HG03103 (cell line): ENCODE measurements around the gene SH3TC1.

ENCODE experiments used
- ATAC-seq: cut with Tn5 transposase; IDR thresholded peaks from one replicate; pipeline ENCODE4 v1.9.1; 2021; ENCODE audit warnings: low read depth; ENCODE audit not compliant: unreplicated experiment

Gene SH3TC1

GRCh38 chr4:8211737-8212581 lies 12.9 kb downstream of the SH3TC1 start:
- no peak for ATAC-seq

GRCh38 chr4:8212622-8213021 lies 13.5 kb downstream of the SH3TC1 start:
- ATAC-seq, result no peak

- no peak for ATAC-seq
These were observed 14.0 kb downstream of the SH3TC1 start for GRCh38 chr4:8213121-8213520.

- ATAC-seq, result no peak
These were observed 15.0 kb downstream of the SH3TC1 start for GRCh38 chr4:8214136-8214535.

GRCh38 chr4:8215001-8215427 lies 15.9 kb downstream of the SH3TC1 start:
- ATAC-seq, result no peak

GRCh38 chr4:8215641-8216442 lies 16.8 kb downstream of the SH3TC1 start:
- ATAC-seq, result no peak

- no peak for ATAC-seq
These were observed 17.6 kb downstream of the SH3TC1 start for GRCh38 chr4:8216443-8217245.

- ATAC-seq, result no peak
These were observed 18.1 kb downstream of the SH3TC1 start for GRCh38 chr4:8217246-8217511.

- no peak for ATAC-seq
These were observed 18.8 kb downstream of the SH3TC1 start for GRCh38 chr4:8217871-8218270.

- no peak for ATAC-seq
These were observed 19.4 kb downstream of the SH3TC1 start for GRCh38 chr4:8218371-8219031.

- ATAC-seq, result no peak
These were observed 20.1 kb downstream of the SH3TC1 start for GRCh38 chr4:8219236-8219635.

GRCh38 chr4:8220661-8221450 lies 21.8 kb downstream of the SH3TC1 start:
- ATAC-seq, result no peak

- no peak for ATAC-seq
These were observed 22.4 kb downstream of the SH3TC1 start for GRCh38 chr4:8221476-8221875.

- no peak for ATAC-seq
These were observed 22.9 kb downstream of the SH3TC1 start for GRCh38 chr4:8221985-8222384.

- no peak for ATAC-seq
These were observed 23.7 kb downstream of the SH3TC1 start for GRCh38 chr4:8222609-8223388.

GRCh38 chr4:8224267-8224974 lies 25.3 kb downstream of the SH3TC1 start:
- ATAC-seq, result no peak

GRCh38 chr4:8224975-8225625 lies 26.0 kb downstream of the SH3TC1 start:
- no peak for ATAC-seq
